LNCAP (cell line): ENCODE measurements around the gene NAT9.

Experiments
- TF ChIP-seq, protein P1 (sequence below): fragments of 450-650 bp; IDR thresholded peaks from 2 replicates; pipeline ENCODE4 v1.5.1; 2017; ENCODE audit warnings: mild to moderate bottlenecking

Gene NAT9

GRCh38 chr17:74740173-74740572, 36.0 kb downstream of the NAT9 start:
- TF ChIP-seq, protein P1, sequence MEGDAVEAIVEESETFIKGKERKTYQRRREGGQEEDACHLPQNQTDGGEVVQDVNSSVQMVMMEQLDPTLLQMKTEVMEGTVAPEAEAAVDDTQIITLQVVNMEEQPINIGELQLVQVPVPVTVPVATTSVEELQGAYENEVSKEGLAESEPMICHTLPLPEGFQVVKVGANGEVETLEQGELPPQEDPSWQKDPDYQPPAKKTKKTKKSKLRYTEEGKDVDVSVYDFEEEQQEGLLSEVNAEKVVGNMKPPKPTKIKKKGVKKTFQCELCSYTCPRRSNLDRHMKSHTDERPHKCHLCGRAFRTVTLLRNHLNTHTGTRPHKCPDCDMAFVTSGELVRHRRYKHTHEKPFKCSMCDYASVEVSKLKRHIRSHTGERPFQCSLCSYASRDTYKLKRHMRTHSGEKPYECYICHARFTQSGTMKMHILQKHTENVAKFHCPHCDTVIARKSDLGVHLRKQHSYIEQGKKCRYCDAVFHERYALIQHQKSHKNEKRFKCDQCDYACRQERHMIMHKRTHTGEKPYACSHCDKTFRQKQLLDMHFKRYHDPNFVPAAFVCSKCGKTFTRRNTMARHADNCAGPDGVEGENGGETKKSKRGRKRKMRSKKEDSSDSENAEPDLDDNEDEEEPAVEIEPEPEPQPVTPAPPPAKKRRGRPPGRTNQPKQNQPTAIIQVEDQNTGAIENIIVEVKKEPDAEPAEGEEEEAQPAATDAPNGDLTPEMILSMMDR: no peak

GRCh38 chr17:74739227-74739831, 36.8 kb downstream of the NAT9 start:
- TF ChIP-seq, protein P1: no peak

GRCh38 chr17:74738051-74738996, 37.8 kb downstream of the NAT9 start:
- TF ChIP-seq, protein P1: no peak

DNA sequence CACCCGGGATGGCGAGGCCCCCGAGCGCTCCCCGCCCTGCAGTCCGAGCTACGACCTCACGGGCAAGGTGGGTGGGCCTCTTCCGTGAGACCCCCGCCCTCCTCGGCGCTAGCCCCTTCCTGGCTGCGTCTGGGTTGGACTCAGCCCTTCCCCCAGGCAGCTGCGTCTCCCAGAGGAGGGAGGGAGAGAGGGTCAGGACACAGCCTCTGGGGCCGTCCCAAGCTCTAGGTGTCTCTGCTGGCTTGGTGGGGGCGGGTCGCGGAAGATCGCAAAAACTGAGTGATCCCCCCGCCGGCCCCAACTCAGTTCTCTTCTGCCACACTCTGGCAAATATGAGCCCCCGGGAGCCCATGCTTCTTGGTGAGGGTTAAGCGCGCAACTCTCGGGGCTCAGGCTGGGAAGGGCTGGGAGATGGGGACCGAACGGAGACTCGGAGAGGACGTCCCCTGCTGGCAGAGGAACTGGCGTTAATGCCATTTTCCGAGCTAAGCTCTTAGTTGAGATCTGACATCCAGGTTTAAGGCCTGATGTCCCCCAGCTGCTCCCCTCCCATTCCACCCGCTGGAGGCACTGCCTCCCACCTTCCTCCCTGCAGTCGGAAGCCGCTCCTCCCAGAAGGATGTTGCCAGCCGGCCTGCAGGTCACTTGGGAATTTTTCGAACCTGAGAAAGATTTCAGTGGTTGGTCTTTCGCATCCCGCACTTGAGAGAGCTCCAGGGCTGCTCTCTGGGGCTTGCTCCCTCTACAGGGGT, 38.7 kb downstream of the NAT9 start:
- TF ChIP-seq, protein P1: no peak; the same call in 1 of the 2 replicates

DNA sequence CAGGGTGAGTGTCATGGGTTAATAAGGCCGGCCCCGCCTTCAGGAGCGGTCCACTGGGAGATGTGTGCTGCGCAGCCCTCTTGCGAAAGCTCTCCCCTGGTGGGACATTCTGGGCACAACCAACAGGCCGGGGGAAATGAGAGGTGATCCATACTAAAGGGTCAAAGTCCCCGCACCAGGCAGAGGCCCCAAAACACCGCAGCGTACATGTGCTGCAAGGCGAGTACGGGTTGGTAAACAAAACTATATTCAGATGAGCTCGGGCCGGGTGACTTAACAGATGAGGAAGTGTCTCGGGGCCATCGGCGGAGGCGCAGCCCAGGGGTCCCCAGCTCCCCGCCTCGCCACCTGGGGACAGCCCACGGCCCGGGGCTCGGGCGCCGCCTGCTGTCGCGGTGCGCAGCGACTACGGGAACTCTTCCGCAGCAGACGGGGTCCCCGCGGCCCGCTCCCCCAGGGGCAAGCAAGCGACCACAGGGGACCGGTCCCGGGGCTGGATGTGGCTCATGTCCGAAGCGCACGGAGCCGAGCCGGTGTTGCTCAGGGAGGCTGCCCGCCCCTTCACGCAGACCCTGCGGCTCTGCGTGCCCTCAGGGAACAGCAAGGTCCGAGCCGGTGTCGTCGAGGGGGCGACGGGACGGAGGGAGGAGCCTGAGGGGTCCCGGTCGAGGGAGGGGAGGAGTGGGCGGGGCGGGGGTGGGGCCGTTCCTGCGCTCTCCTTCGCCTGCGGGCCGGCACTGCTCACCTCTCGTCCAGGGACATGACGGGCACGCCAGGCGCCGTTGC, 39.4 kb downstream of the NAT9 start, which contains the start of gene RAB37:
RAB37 (plus strand) TSS at position 744 of the 786 bp plus-strand sequence; CDS start at position 761, 17 bp downstream.
- TF ChIP-seq, protein P1: peak; percentile 70

DNA sequence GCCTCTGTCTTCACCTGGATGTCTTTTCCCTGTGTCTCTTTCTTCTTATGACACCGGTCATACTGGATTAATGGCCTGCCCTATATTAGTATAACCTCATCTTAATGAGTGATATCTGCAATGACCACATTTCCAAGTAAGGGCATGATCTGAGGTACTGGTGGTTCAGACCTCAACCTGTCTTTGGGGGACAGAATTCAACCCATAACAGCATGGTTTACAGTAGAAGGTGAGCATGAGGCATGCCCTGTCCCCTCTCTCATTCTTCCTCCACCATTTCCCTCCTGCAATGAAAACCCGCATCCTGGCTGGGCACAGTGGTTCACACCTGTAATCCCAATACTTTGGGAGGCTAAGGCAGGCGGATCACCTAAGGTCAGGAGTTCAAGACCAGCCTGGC, 41.9 kb downstream of the NAT9 start:
- TF ChIP-seq, protein P1: no peak
